ENCODE data around the gene ZNF74.
A peak's percentile ranks its signal among the peaks of the same experiment; 100 is the strongest.

The ZNF74 gene

DNA sequence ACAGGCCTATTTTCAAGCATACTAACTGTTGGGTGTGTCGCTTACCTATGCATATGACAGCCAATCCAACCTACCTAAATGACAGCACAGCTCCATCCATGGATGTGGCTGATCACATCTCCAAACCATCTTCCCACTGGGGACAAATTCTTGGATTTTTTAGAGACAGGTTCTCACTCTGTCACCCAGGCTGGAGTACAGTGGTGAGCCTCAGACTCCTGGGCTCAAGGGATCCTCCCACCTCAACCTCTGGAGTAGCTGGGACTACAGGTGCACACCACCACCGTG lies 25.7 kb downstream of the ZNF74 start (continued):
- no peak for TF ChIP-seq ZNF514 (tag by site-specific recombination; IDR thresholded peaks at IDR 0.05)
- TF ChIP-seq MZF1 (tag by site-specific recombination; IDR thresholded peaks at IDR 0.05; ENCODE audit: borderline replicate concordance), result no peak
- TF ChIP-seq, protein P1, sequence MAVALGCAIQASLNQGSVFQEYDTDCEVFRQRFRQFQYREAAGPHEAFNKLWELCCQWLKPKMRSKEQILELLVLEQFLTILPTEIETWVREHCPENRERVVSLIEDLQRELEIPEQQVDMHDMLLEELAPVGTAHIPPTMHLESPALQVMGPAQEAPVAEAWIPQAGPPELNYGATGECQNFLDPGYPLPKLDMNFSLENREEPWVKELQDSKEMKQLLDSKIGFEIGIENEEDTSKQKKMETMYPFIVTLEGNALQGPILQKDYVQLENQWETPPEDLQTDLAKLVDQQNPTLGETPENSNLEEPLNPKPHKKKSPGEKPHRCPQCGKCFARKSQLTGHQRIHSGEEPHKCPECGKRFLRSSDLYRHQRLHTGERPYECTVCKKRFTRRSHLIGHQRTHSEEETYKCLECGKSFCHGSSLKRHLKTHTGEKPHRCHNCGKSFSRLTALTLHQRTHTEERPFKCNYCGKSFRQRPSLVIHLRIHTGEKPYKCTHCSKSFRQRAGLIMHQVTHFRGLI (tag by site-specific recombination; IDR thresholded peaks at IDR 0.05), result no peak
- TF ChIP-seq ZNF23 (tag by site-specific recombination; IDR thresholded peaks at IDR 0.05; ENCODE audit: borderline replicate concordance), result no peak
- TF ChIP-seq, protein P2, sequence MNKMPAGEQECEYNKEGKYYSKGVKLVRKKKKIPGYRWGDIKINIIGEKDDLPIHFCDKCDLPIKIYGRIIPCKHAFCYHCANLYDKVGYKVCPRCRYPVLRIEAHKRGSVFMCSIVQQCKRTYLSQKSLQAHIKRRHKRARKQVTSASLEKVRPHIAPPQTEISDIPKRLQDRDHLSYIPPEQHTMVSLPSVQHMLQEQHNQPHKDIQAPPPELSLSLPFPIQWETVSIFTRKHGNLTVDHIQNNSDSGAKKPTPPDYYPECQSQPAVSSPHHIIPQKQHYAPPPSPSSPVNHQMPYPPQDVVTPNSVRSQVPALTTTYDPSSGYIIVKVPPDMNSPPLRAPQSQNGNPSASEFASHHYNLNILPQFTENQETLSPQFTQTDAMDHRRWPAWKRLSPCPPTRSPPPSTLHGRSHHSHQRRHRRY (tag by site-specific recombination; IDR thresholded peaks at IDR 0.05), result no peak

DNA sequence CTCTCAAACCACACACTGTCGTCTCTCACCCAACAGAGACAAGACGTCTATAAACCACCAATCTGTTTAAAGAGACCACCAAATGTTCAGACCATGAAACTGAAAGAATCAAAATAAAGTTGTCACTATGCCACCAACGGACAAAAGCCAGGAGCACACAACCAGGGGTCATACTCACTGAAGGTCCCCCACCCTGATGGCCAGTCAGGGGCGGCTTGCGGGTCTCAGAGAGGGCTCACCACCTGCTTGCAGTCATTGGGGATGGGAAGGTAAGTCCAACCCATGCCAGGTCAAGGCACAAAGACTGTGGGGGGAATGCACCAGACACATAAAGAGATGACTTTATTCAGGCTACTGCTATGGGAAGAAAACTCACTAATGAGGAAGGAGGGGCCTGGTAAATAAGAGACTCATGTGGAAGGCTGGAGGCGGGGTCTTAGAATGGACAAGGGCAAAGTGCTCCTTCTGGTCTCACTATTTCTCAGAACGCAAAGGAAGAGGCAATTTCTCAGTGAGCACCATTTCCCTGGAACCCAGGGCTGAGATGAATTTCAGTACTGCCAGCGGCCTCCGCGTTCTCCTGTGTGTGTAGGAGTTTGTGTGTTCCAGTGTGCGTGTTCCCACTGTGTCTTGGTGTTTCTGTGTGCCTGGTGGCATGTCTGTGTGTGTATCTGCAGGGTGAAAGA lies 26.3 kb downstream of the ZNF74 start:
- Histone ChIP-seq H3K27ac (ENCODE audit: extremely low read depth, low read depth, low read length) (no peak overlapping the region), H3K4me1 (ENCODE audit: control insufficient read depth, insufficient read depth, low read length) (no peaks in the 10 kb centered on the region), H3K9me3 (ENCODE audit: control insufficient read depth, insufficient read depth, low read depth, low read length) (no peaks in the 10 kb centered on the region), H3K4me3 (ENCODE audit: low read depth, low read length) (no peak overlapping the region), H3K36me3 (ENCODE audit: control insufficient read depth in 2 of 2, insufficient read depth in 1 of 2, low read length in 2 of 2) (peaks cover 0 to 12% of the 10 kb centered on the region in 2 experiments; a peak in 1 of 3 replicates)
- CTCF ChIA-PET, result interaction anchor here (0.6 to 4.5 kb wide), 5 partner anchors 13 to 91 kb away, joined by 3 to 133 read pairs (median 6); no protein-coding TSS in a partner anchor
- POLR2A ChIA-PET, result no interaction called here
- TF ChIP-seq, protein P3, sequence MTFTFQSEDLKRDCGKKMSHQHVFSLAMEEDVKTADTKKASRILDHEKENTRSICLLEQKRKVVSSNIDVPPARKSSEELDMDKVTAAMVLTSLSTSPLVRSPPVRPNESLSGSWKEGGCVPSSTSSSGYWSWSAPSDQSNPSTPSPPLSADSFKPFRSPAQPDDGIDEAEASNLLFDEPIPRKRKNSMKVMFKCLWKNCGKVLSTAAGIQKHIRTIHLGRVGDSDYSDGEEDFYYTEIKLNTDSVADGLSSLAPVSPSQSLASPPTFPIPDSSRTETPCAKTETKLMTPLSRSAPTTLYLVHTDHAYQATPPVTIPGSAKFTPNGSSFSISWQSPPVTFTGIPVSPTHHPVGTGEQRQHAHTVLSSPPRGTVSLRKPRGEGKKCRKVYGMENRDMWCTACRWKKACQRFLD (tag by site-specific recombination; IDR thresholded peaks at IDR 0.05), result no peak
- TF ChIP-seq, protein P4, sequence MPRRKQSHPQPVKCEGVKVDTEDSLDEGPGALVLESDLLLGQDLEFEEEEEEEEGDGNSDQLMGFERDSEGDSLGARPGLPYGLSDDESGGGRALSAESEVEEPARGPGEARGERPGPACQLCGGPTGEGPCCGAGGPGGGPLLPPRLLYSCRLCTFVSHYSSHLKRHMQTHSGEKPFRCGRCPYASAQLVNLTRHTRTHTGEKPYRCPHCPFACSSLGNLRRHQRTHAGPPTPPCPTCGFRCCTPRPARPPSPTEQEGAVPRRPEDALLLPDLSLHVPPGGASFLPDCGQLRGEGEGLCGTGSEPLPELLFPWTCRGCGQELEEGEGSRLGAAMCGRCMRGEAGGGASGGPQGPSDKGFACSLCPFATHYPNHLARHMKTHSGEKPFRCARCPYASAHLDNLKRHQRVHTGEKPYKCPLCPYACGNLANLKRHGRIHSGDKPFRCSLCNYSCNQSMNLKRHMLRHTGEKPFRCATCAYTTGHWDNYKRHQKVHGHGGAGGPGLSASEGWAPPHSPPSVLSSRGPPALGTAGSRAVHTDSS (tag by site-specific recombination; IDR thresholded peaks at IDR 0.05), result no peak
- no peak for TF ChIP-seq ZNF426 (tag by site-specific recombination; IDR thresholded peaks at IDR 0.05)

DNA sequence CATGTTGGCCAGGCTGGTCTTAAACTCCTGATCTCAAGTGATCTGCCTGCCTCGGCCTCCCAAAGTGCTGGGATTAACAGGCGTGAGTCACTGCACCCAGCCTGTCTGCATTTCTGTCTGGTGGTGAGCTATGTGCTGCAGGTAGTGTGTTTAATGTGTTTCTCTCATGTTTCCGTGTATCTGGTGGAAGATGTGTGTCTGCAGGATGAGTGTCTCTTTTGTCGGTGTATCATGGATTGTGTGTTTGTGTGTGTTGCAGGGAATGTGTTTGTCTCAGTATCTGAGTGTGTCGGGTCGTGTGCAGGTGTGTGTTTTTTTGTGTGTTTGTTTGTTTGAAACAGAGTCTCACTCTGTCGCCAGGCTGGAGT lies 27.5 kb downstream of the ZNF74 start:
- TF ChIP-seq ZFHX2 (tag by site-specific recombination; conservative IDR thresholded peaks at IDR 0.05), result no peak
- Histone ChIP-seq H3K36me3 (ENCODE audit: control insufficient read depth in 2 of 2, insufficient read depth in 1 of 2, low read length in 2 of 2) (peaks cover 0 to 24% of the 10 kb centered on the region in 2 experiments; a peak in 1 of 3 replicates), H3K27ac (ENCODE audit: extremely low read depth, low read depth, low read length) (no peak overlapping the region), H3K9me3 (ENCODE audit: control insufficient read depth, insufficient read depth, low read depth, low read length) (no peaks in the 10 kb centered on the region), H3K4me1 (ENCODE audit: control insufficient read depth, insufficient read depth, low read length) (no peaks in the 10 kb centered on the region), H3K4me3 (ENCODE audit: low read depth, low read length) (no peak overlapping the region)
- ChIA-PET POLR2A (no interaction called here), CTCF (interaction anchor here (0.6 to 1.4 kb wide), 7 partner anchors 33 to 278 kb away, joined by 3 to 4 read pairs (median 3); no protein-coding TSS in a partner anchor)

DNA sequence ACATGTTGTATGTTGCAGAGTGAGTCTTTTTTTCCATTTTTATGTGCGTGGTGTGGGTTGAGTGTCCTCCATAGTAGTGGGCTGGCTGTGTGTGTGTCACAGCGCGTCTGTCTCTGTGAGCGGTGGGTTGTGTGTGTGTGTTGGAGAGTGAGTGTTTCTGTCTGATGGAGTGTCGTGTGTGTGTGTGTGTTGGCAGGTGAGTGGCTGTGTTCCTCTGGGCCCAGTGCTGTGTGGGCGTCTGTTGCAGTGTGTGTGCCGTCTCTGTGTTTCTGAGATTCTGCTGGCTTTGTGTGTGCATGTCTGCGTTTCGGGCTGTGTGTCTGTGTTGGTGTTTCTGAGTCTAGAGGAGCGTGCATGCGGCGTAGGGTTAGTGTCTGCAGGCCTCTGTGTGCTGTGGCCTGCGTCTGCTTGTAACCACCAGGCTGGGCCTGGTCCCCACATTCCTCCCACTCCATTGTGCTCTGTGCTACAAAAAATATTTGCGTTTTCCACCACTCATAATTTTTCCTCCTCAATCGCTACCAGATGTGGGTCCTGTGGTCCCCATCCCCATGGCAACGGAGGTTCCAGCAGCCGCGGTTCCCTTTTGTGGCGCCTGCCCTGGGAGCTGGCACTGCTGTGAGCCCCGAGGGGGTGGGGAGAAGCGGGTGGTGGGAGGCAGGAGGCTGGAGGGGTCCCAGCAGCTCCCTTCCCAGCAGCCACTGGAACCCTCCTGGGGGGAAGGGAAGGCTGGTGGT lies 28.5 kb downstream of the ZNF74 start:
- H3K4me3 ChIP-seq (ENCODE audit: low read depth, low read length), result no peak overlapping the region
- no peaks in the 10 kb centered on the region for H3K4me1 ChIP-seq (ENCODE audit: control insufficient read depth, insufficient read depth, low read length)
- ChIA-PET CTCF (interaction anchor here (0.6 to 1.8 kb wide), 6 partner anchors 11 to 229 kb away, joined by 3 to 4 read pairs (median 4); no protein-coding TSS in a partner anchor), POLR2A (interaction anchor here (1.1 kb wide), 1 partner anchor 11 kb away, joined by 3 read pairs; no protein-coding TSS in a partner anchor)
- no peak overlapping the region for H3K27ac ChIP-seq (ENCODE audit: extremely low read depth, low read depth, low read length)
- H3K9me3 ChIP-seq (ENCODE audit: control insufficient read depth, insufficient read depth, low read depth, low read length), result no peaks in the 10 kb centered on the region
- peaks cover 0 to 34% of the 10 kb centered on the region in 2 experiments; a peak in 1 of 3 replicates for H3K36me3 ChIP-seq (ENCODE audit: control insufficient read depth in 2 of 2, insufficient read depth in 1 of 2, low read length in 2 of 2)
- TF ChIP-seq SALL2 (tag by site-specific recombination; IDR thresholded peaks at IDR 0.05; ENCODE audit: borderline replicate concordance) (peak; percentile 36; the same call in 1 of the 2 replicates), RBAK (tag by site-specific recombination; IDR thresholded peaks at IDR 0.05) (no peak), ZNF274 (IDR thresholded peaks at IDR 0.05; ENCODE audit: low read length) (no peak), ZNF274 (tag by site-specific recombination; IDR thresholded peaks at IDR 0.05; ENCODE audit: borderline replicate concordance) (no peak), EGR2 (tag by site-specific recombination; IDR thresholded peaks at IDR 0.05; ENCODE audit: low read depth) (peak; percentile 75; the same call in 1 of the 2 replicates), ZNF843 (tag by site-specific recombination; IDR thresholded peaks at IDR 0.05) (no peak), ZNF426 (tag by site-specific recombination; IDR thresholded peaks at IDR 0.05) (no peak), ZEB2 (tag by site-specific recombination; IDR thresholded peaks at IDR 0.05) (no peak), ZNF19 (tag by site-specific recombination; IDR thresholded peaks at IDR 0.05; ENCODE audit: low read depth) (no peak), YY1 (tag by site-specific recombination; IDR thresholded peaks at IDR 0.05) (no peak), ZFHX2 (tag by site-specific recombination; conservative IDR thresholded peaks at IDR 0.05) (peak; percentile 84), ZSCAN30 (tag by site-specific recombination; IDR thresholded peaks at IDR 0.05) (no peak), ZIC2 (tag by site-specific recombination; IDR thresholded peaks at IDR 0.05) (0 out of 2 replicates have a peak, but pooled peaks have one; percentile 12), ZNF341 (tag by site-specific recombination; IDR thresholded peaks at IDR 0.05; ENCODE audit: low read depth) (0 out of 2 replicates have a peak, but pooled peaks have one; percentile 18)

Measured in HEK293 (cell line).